T-helper 1 cell treated with Interleukin-12 subunit alpha and Interleukin-12 subunit beta and Interleukin-4 antibody, amounts not matched to agents 30 ng/mL and 1 ng/mL, for 36 hours (primary cell): Measurements from ENCODE around the gene IFT43. TPM values are rescaled to one million over a fixed set of nuclear protein-coding genes. Genes with fewer than 3 reads are reported as not detected.

Experiments used
- intact Hi-C: fragments of 100-400 bp; cut with micrococcal nuclease; formaldehyde crosslinking; loops from one replicate; pipeline ENCODE4 v1.15.1; 2024
- total RNA-seq: library from RNA; stranded (reverse); gene quantifications from 2 replicates; pipeline ENCODE4 v1.2.3, GENCODE V29; 2022

The IFT43 gene
- 7.0 and 7.6 TPM in 2 replicates for total RNA-seq

GRCh38 chr14:75985618-75986438, at the start of gene IFT43:
TSS of gene IFT43 (plus strand) at chr14:75985763. CDS start at chr14:75985787, 24 bp downstream.
- intact Hi-C loops, result loop anchor here (1.0 to 5.0 kb wide), 6 partner anchors 165 to 1494 kb away; partner anchors contain the start of genes AHSA1, GPATCH2L, GSTZ1 and ISCA2

- intact Hi-C loops, result no loop called here
Measured at GRCh38 chr14:75939200-75939599, 46.4 kb upstream of the IFT43 start.

GRCh38 chr14:75941030-75941429, 44.5 kb upstream of the IFT43 start:
- intact Hi-C loops, result no loop called here

GRCh38 chr14:75944607-75945241, 40.8 kb upstream of the IFT43 start:
- intact Hi-C loops, result no loop called here

- intact Hi-C loops, result no loop called here
Measured at GRCh38 chr14:75946785-75947184, 38.8 kb upstream of the IFT43 start.

- intact Hi-C loops, result no loop called here
Measured at GRCh38 chr14:75952489-75952888, 33.1 kb upstream of the IFT43 start.

- intact Hi-C loops, result no loop called here
Measured at GRCh38 chr14:75959031-75959430, 26.5 kb upstream of the IFT43 start.

GRCh38 chr14:75960231-75960630, 25.3 kb upstream of the IFT43 start:
- intact Hi-C loops, result no loop called here

- intact Hi-C loops, result no loop called here
Measured at GRCh38 chr14:75961662-75962061, 23.9 kb upstream of the IFT43 start.

GRCh38 chr14:75967866-75968265, 17.7 kb upstream of the IFT43 start:
- intact Hi-C loops, result no loop called here

- intact Hi-C loops, result no loop called here
Measured at GRCh38 chr14:75968456-75968855, 17.1 kb upstream of the IFT43 start.

GRCh38 chr14:75969126-75969525, 16.4 kb upstream of the IFT43 start:
- intact Hi-C loops, result no loop called here

GRCh38 chr14:75969891-75970290, 15.7 kb upstream of the IFT43 start:
- intact Hi-C loops, result no loop called here

- intact Hi-C loops, result no loop called here
Measured at GRCh38 chr14:75970989-75971388, 14.6 kb upstream of the IFT43 start.

GRCh38 chr14:75971509-75971908, 14.1 kb upstream of the IFT43 start:
- intact Hi-C loops, result no loop called here

GRCh38 chr14:75972801-75973421, 12.7 kb upstream of the IFT43 start:
- intact Hi-C loops, result no loop called here

- intact Hi-C loops, result no loop called here
Measured at GRCh38 chr14:75976826-75977581, 8.6 kb upstream of the IFT43 start.

GRCh38 chr14:75977582-75977943, 8.0 kb upstream of the IFT43 start:
- intact Hi-C loops, result no loop called here

- intact Hi-C loops, result no loop called here
Measured at GRCh38 chr14:75978249-75978731, 7.3 kb upstream of the IFT43 start.

GRCh38 chr14:75979071-75979571, 6.4 kb upstream of the IFT43 start:
- intact Hi-C loops, result no loop called here
